ENCODE results near the gene NPLOC4. TPM values are rescaled to one million over a fixed set of nuclear protein-coding genes. Genes with fewer than 3 reads are reported as not detected.

Gene NPLOC4
- total and polyA plus RNA-seq, 2 of the 13 experiments (the other 11 are each of a cell fraction or from before 2014, with no cell fraction given), result 57.0 to 97.0 TPM

DNA sequence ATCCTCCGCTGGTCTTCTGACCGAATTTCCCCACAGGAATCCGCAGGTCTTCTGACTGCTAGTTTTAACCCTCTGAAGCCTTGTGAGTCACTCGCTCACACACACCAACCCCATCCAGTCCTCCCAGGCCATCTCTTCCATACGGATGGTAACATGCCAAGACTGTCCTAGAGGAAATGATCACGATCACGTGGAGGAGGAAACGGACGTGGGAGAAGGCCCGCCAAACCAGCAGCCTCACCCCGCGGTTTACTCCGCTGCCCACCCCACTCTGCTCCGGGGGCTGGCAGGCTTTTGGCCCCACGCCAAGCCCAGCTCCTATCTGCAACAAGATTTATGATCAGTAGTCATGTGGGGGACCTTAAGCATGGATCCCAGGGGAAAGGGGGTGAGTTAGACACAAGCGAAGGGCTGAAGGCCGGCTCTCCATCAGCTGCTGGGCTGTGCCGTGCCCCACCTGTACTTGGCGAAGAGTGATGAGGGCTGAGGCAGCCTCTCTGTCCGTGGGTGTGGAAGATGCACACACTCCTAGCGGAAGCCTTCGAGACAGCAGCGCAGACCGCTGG, 83.2 kb downstream of the NPLOC4 start (continued):
- peak; percentile 47; the same call in 1 of the 2 replicates for TF ChIP-seq ZNF776 (CRISPR knock-in tag; IDR thresholded peaks at IDR 0.05)

GRCh38 chr17:81553018-81553615, 83.8 kb downstream of the NPLOC4 start:
- Histone ChIP-seq H3K4me3 (replicated peaks in 1 of 3; ENCODE audit: insufficient read depth in 1 of 3, low read depth in 2 of 3, low read length in 3 of 3) (peak overlapping the region; percentile 95 to 97 (median 96)), H2AFZ (ENCODE audit: low read length) (no peak overlapping the region), H3K27me3 (ENCODE audit: control insufficient read depth in 1 of 2, insufficient read depth in 2 of 2, low read length in 2 of 2) (no peaks in the 10 kb centered on the region; a peak in 1 of 5 replicates), H4K20me1 (ENCODE audit: insufficient read depth, low read length) (peaks cover 4% of the 10 kb centered on the region; the same call in 1 of the 2 replicates), H3K79me2 (ENCODE audit: insufficient read depth, low read length) (peaks cover 10% of the 10 kb centered on the region), H3K4me1 (ENCODE audit: insufficient read depth, low read length) (peaks cover 50% of the 10 kb centered on the region), H3K4me2 (ENCODE audit: low read depth, low read length) (peak overlapping the region; percentile 98), H3K27ac (ENCODE audit: extremely low read length, insufficient read depth, low read length) (peak overlapping the region; percentile 67), H3K9ac (ENCODE audit: insufficient read depth, low read depth, low read length) (peak overlapping the region; percentile 79), H3K36me3 (replicated peaks in 1 of 2; ENCODE audit: control insufficient read depth in 1 of 2, insufficient read depth in 2 of 2, low read length in 2 of 2) (peaks cover 11 to 28% of the 10 kb centered on the region in 2 experiments; a peak in 4 of 5 replicates), H3K9me3 (ENCODE audit: low read length) (no peaks in the 10 kb centered on the region)
- POLR2A ChIA-PET, result interaction anchor here (0.8 to 2.5 kb wide), 16 partner anchors 9 to 156 kb away, joined by 3 to 27 read pairs (median 4); partner anchors contain the start of genes ACTG1, ARL16 and HGS
- CTCF ChIA-PET (ENCODE audit: low intra/inter-chr PET ratio, low total read pairs), result no interaction called here
- in situ Hi-C loops (cut with HindIII; ENCODE audit: extremely low pct_ligation_motif_present, low pct_unique_long_range_greater_than_20kb), result no loop called here
- intact Hi-C loops (cut with micrococcal nuclease; ENCODE audit: unreplicated experiment), result loop anchor here (2.0 kb wide), 1 partner anchor 24 kb away; no protein-coding TSS in a partner anchor
- WGBS (ENCODE audit: low lambda C conversion rate), result 2% methylated on average over 13 of the region's 19 CpGs
- no TSS peak for BruUV-seq (replicated peaks)
- peak; percentile 44 for FAIRE-seq
- DNase-seq (ENCODE audit: low spot score), result peak; percentile 70
- ATAC-seq, result peak; percentile 50
- TF ChIP-seq, protein P1, sequence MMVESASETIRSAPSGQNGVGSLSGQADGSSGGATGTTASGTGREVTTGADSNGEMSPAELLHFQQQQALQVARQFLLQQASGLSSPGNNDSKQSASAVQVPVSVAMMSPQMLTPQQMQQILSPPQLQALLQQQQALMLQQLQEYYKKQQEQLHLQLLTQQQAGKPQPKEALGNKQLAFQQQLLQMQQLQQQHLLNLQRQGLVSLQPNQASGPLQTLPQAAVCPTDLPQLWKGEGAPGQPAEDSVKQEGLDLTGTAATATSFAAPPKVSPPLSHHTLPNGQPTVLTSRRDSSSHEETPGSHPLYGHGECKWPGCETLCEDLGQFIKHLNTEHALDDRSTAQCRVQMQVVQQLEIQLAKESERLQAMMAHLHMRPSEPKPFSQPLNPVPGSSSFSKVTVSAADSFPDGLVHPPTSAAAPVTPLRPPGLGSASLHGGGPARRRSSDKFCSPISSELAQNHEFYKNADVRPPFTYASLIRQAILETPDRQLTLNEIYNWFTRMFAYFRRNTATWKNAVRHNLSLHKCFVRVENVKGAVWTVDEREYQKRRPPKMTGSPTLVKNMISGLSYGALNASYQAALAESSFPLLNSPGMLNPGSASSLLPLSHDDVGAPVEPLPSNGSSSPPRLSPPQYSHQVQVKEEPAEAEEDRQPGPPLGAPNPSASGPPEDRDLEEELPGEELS (CRISPR knock-in tag; IDR thresholded peaks at IDR 0.05), result 0 out of 2 replicates have a peak, but pooled peaks have one; percentile 17
- TF ChIP-seq NR2C2 (CRISPR knock-in tag; IDR thresholded peaks at IDR 0.05; ENCODE audit: borderline replicate concordance) (no peak), HIVEP1 (CRISPR knock-in tag; IDR thresholded peaks at IDR 0.05) (no peak), ZNF546 (CRISPR knock-in tag; conservative IDR thresholded peaks at IDR 0.05) (no peak), ZNF720 (CRISPR knock-in tag; IDR thresholded peaks at IDR 0.05) (no peak), ZNF33A (CRISPR knock-in tag; IDR thresholded peaks at IDR 0.05; ENCODE audit: borderline replicate concordance) (no peak), RFX5 (IDR thresholded peaks at IDR 0.05; ENCODE audit: low read depth, low read length) (no peak), RFX1 (IDR thresholded peaks at IDR 0.05) (no peak), ZNF335 (CRISPR knock-in tag; IDR thresholded peaks at IDR 0.05) (peak; percentile 59; the same call in 1 of the 2 replicates), ZNF572 (CRISPR knock-in tag; IDR thresholded peaks at IDR 0.05) (peak; percentile 71; the same call in 1 of the 2 replicates), ZNF101 (CRISPR knock-in tag; IDR thresholded peaks at IDR 0.05; ENCODE audit: borderline replicate concordance, low read depth) (no peak)
- TF ChIP-seq, protein P2, sequence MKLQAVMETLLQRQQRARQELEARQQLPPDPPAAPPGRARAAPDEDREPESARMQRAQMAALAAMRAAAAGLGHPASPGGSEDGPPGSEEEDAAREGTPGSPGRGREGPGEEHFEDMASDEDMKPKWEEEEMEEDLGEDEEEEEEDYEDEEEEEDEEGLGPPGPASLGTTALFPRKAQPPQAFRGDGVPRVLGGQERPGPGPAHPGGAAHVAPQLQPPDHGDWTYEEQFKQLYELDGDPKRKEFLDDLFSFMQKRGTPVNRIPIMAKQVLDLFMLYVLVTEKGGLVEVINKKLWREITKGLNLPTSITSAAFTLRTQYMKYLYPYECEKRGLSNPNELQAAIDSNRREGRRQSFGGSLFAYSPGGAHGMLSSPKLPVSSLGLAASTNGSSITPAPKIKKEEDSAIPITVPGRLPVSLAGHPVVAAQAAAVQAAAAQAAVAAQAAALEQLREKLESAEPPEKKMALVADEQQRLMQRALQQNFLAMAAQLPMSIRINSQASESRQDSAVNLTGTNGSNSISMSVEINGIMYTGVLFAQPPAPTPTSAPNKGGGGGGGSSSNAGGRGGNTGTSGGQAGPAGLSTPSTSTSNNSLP (IDR thresholded peaks at IDR 0.05; ENCODE audit: low read depth, low read length), result no peak
- TF ChIP-seq, protein P3, sequence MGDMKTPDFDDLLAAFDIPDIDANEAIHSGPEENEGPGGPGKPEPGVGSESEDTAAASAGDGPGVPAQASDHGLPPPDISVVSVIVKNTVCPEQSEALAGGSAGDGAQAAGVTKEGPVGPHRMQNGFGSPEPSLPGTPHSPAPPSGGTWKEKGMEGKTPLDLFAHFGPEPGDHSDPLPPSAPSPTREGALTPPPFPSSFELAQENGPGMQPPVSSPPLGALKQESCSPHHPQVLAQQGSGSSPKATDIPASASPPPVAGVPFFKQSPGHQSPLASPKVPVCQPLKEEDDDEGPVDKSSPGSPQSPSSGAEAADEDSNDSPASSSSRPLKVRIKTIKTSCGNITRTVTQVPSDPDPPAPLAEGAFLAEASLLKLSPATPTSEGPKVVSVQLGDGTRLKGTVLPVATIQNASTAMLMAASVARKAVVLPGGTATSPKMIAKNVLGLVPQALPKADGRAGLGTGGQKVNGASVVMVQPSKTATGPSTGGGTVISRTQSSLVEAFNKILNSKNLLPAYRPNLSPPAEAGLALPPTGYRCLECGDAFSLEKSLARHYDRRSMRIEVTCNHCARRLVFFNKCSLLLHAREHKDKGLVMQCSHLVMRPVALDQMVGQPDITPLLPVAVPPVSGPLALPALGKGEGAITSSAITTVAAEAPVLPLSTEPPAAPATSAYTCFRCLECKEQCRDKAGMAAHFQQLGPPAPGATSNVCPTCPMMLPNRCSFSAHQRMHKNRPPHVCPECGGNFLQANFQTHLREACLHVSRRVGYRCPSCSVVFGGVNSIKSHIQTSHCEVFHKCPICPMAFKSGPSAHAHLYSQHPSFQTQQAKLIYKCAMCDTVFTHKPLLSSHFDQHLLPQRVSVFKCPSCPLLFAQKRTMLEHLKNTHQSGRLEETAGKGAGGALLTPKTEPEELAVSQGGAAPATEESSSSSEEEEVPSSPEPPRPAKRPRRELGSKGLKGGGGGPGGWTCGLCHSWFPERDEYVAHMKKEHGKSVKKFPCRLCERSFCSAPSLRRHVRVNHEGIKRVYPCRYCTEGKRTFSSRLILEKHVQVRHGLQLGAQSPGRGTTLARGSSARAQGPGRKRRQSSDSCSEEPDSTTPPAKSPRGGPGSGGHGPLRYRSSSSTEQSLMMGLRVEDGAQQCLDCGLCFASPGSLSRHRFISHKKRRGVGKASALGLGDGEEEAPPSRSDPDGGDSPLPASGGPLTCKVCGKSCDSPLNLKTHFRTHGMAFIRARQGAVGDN (CRISPR knock-in tag; IDR thresholded peaks at IDR 0.05), result peak; percentile 30

All from HepG2 (cell line).